Measurements from ENCODE around the gene HNRNPF. TPM values are rescaled to one million over a fixed set of nuclear protein-coding genes. Genes with fewer than 3 reads are reported as not detected.

Gene HNRNPF
- total and polyA plus RNA-seq, 2 of the 8 experiments (the other 6 are each of a cell fraction or from before 2014, with no cell fraction given), result 209 to 389 TPM

DNA sequence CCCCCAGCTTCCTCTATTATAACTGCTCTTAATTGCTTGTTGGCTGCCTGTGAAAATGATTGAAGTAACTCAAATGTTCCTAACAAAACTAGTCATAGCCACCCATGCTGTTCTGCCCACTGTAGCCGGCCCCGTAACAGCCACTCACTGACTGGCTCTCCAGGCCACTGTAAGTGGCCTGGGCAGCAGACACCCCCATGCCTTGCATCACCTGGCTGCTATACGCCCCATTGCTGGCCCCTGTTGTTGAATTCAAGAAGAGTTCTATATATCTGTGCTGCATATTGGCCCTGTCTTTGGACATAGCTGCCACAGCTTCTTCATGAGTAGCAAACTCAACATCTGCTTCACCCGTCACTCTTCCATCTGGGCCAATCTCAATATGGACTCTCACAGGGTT lies 22.4 kb downstream of the HNRNPF start:
- no peak overlapping the region for H4K91ac ChIP-seq (replicated peaks; ENCODE audit: insufficient read length, low read length)
- no peak overlapping the region for H2BK12ac ChIP-seq (ENCODE audit: low read depth, low read length)
- FAIRE-seq (no peak), DNase-seq (ENCODE audit: low read depth in 1 of 2, low spot score in 2 of 2) (no peak)
- H3K27ac ChIP-seq (ENCODE audit: low read depth, low read length), result no peak overlapping the region
- peaks cover 32 to 61% (median 52%) of the 10 kb centered on the region in 4 experiments for H3K36me3 ChIP-seq (ENCODE audit: control insufficient read depth in 2 of 4, insufficient read depth in 4 of 4, low read length in 3 of 4)
- H3K14ac ChIP-seq (ENCODE audit: insufficient read length), result no peak overlapping the region
- H3K4me2 ChIP-seq (ENCODE audit: insufficient read depth in 1 of 2, low read depth in 2 of 2, low read length in 2 of 2), result no peak overlapping the region
- no peak overlapping the region for H2AFZ ChIP-seq (ENCODE audit: low read length)
- H2AK5ac ChIP-seq (ENCODE audit: low read depth, low read length), result no peak overlapping the region
- H2BK120ac ChIP-seq (replicated peaks; ENCODE audit: low read depth, low read length), result no peak overlapping the region
- WGBS, 2 experiments (ENCODE audit: extremely low coverage in 1 of 2, insufficient coverage in 1 of 2, insufficient read length in 1 of 2, insufficient replicate concordance in 2 of 2, low coverage in 1 of 2, low lambda C conversion rate in 2 of 2, missing lambda C conversion rate in 1 of 2), result 86% methylated on average over 4 of the region's 4 CpGs; no CpG with 5 or more reads in 1 of the 2 experiments
- H3K4me3 ChIP-seq (ENCODE audit: extremely low read depth in 1 of 4, insufficient read depth in 2 of 4, low read depth in 3 of 4, low read length in 4 of 4), result no peak overlapping the region
- POLR2A ChIA-PET (ENCODE audit: partially characterized antibody), result interaction anchor here (0.6 to 7.5 kb wide), 7 partner anchors 9 to 63 kb away, joined by 3 to 112 read pairs (median 5); no protein-coding TSS in a partner anchor
- H3K4ac ChIP-seq (replicated peaks; ENCODE audit: insufficient read length, low read depth, low read length), result no peak overlapping the region
- no peaks in the 10 kb centered on the region; a peak in 1 of 7 replicates for H3K4me1 ChIP-seq (replicated peaks in 1 of 4; ENCODE audit: control insufficient read depth in 3 of 4, insufficient read depth in 4 of 4, low read length in 3 of 4)
- H4K8ac ChIP-seq (ENCODE audit: extremely low read depth, insufficient read depth, low read length), result no peak overlapping the region
- peaks cover 15% of the 10 kb centered on the region for H3K79me1 ChIP-seq (ENCODE audit: low read depth, low read length)
- no peak for TF ChIP-seq SAP30 (IDR thresholded peaks at IDR 0.05; ENCODE audit: insufficient read depth, insufficient replicate concordance, low read length)
- no peaks in the 10 kb centered on the region; the same call in 1 of the 2 replicates for H3K23me2 ChIP-seq (ENCODE audit: low read depth, low read length)
- no peak overlapping the region for H3K56ac ChIP-seq (replicated peaks; ENCODE audit: insufficient read length, low read depth, low read length)
- H3K9me3 ChIP-seq (ENCODE audit: insufficient read depth in 2 of 2, low read depth in 1 of 2, low read length in 1 of 2), result no peaks in the 10 kb centered on the region
- H4K20me1 ChIP-seq (replicated peaks in 1 of 2; ENCODE audit: control insufficient read depth in 1 of 2, insufficient read depth in 2 of 2, low read length in 2 of 2), result peaks cover 32 to 33% of the 10 kb centered on the region in 2 experiments
- H2BK15ac ChIP-seq (ENCODE audit: low read length), result no peak overlapping the region
- no peak overlapping the region for H2BK20ac ChIP-seq (ENCODE audit: low read length)
- H3K27me3 ChIP-seq (replicated peaks in 1 of 4; ENCODE audit: control insufficient read depth in 3 of 4, extremely low read depth in 1 of 4, insufficient read depth in 3 of 4, low read length in 3 of 4), result no peaks in the 10 kb centered on the region
- no peak overlapping the region for H3K23ac ChIP-seq (ENCODE audit: insufficient read length)
- CTCF ChIA-PET (ENCODE audit: partially characterized antibody), result interaction anchor here (0.8 to 1.7 kb wide), 5 partner anchors 14 to 94 kb away, joined by 3 to 4 read pairs (median 3); no protein-coding TSS in a partner anchor
- no peak overlapping the region for H4K5ac ChIP-seq (ENCODE audit: insufficient read length, low read depth, low read length)
- no peak overlapping the region for H3K18ac ChIP-seq (ENCODE audit: extremely low read depth, low read length)
- peaks cover 8 to 38% of the 10 kb centered on the region in 2 experiments for H3K79me2 ChIP-seq (ENCODE audit: control insufficient read depth in 1 of 2, insufficient read depth in 2 of 2, low read length in 2 of 2)
- H2BK5ac ChIP-seq (ENCODE audit: low read depth, low read length), result no peak overlapping the region
- H3K9ac ChIP-seq (replicated peaks in 1 of 4; ENCODE audit: extremely low read depth in 1 of 4, low read depth in 3 of 4, low read length in 3 of 4), result no peak overlapping the region

All from H1 (cell line).